HCT116 (cell line): ENCODE results near the gene CLEC19A. TPM values are rescaled to one million over a fixed set of nuclear protein-coding genes. Genes with fewer than 3 reads are reported as not detected.

Experiments used
- ATAC-seq: fragments of 200-7000 bp; cut with Tn5 transposase; 2 replicates; pipeline ENCODE4 v1.9.1; 2020; ENCODE audit warnings: mild to moderate bottlenecking, moderate library complexity
- BruUV-seq: library from RNA; stranded (reverse); fragments of 400-500 nt; replicated peaks from 2 replicates; lab custom pipeline; 2021; lab: Mats Ljungman, UMichigan
- CTCF ChIA-PET: fragments of 300-600 bp; sonication (Branson Sonifier 250); formaldehyde crosslinking; loops from one replicate; lab custom pipeline; 2021; ENCODE audit warnings: antibody characterized with exemption; lab: Charles Lee
- POLR2A ChIA-PET: fragments of 300-600, 350-600 bp; sonication (Branson Sonifier 250); formaldehyde crosslinking; loops from one replicate; lab custom pipeline; 2021; ENCODE audit warnings: antibody characterized with exemption; lab: Charles Lee
- RAD21 ChIA-PET, 2 experiments: fragments of 300-600 bp; sonication (Branson Sonifier 250); formaldehyde crosslinking; loops; one replicate each; lab custom pipeline; 2023; ENCODE audit warnings: low total read pairs in 2 of 2; ENCODE audit not compliant: uncharacterized antibody in 2 of 2, unreplicated experiment in 2 of 2, low non-redundant PET in 1 of 2; lab: Charles Lee
- DNase-seq: peaks from one replicate; pipeline ENCODE4 v3.0.0-alpha.2; 2010; ENCODE audit warnings: low read depth, low spot score
- H2AFZ ChIP-seq: fragments of 200-600 bp; shearing (Covaris generic), sonication (generic); 2 replicates; pipeline ENCODE4 v1.6.1; 2017; ENCODE audit warnings: low read depth, mixed run types, mixed read lengths, antibody characterized with exemption, low read length; ENCODE audit not compliant: poor library complexity, severe bottlenecking
- H3K27ac ChIP-seq: 2 replicates; pipeline ENCODE4 v1.5.1; 2012; ENCODE audit warnings: low read depth, low read length
- H3K27me3 ChIP-seq: fragments of 200-600 bp; sonication (generic); 2 replicates; pipeline ENCODE4 v1.6.1; 2016; ENCODE audit warnings: mixed run types, low read length, mixed read lengths; ENCODE audit not compliant: insufficient read depth
- H3K36me3 ChIP-seq, 2 experiments: fragments of 200-500 bp in 1 of 2; fragments of 200-600 bp in 1 of 2; sonication (Bioruptor generic) in 1 of 2; sonication (generic) in 1 of 2; 2 replicates each; pipeline versions ENCODE4 v1.5.1 to v1.6.1; 2014 to 2016; ENCODE audit warnings: low read length in 2 of 2, inconsistent platforms in 1 of 2, mixed read lengths in 1 of 2, mixed run types in 1 of 2; ENCODE audit not compliant: insufficient read depth in 2 of 2, control insufficient read depth in 1 of 2
- H3K4me1 ChIP-seq, 2 experiments: fragments of 200-600 bp in 1 of 2; sonication (generic) in 1 of 2; 2 replicates each; pipeline versions ENCODE4 v1.5.1 to v1.6.1; 2012 to 2017; ENCODE audit warnings: low read length in 2 of 2, inconsistent platforms in 1 of 2, mild to moderate bottlenecking in 1 of 2, mixed read lengths in 1 of 2, mixed run types in 1 of 2, moderate library complexity in 1 of 2; ENCODE audit not compliant: insufficient read depth in 2 of 2, control insufficient read depth in 1 of 2
- H3K4me2 ChIP-seq: fragments of 200-600 bp; sonication (generic); 2 replicates; pipeline ENCODE4 v1.6.1; 2017; ENCODE audit warnings: mixed run types, low read length, mixed read lengths
- H3K4me3 ChIP-seq, 2 experiments: fragments of 200-600 bp in 1 of 2; sonication (generic) in 1 of 2; replicated peaks in 1 of 2; 2 replicates each; pipeline ENCODE4 v1.5.1; 2011 to 2016; ENCODE audit warnings: low read length in 2 of 2, control low read depth in 1 of 2, low read depth in 1 of 2, mild to moderate bottlenecking in 1 of 2, mixed read lengths in 1 of 2, mixed run types in 1 of 2
- H3K79me2 ChIP-seq: fragments of 200-600 bp; sonication (generic); 2 replicates; pipeline ENCODE4 v1.6.1; 2017; ENCODE audit warnings: mild to moderate bottlenecking, mixed run types, low read length, moderate library complexity, mixed read lengths; ENCODE audit not compliant: insufficient read depth
- H3K9ac ChIP-seq: fragments of 200-600 bp; sonication (generic); 2 replicates; pipeline ENCODE4 v1.6.1; 2016; ENCODE audit warnings: low read length, mixed read lengths
- H3K9me2 ChIP-seq: fragments of 200-600 bp; sonication (generic), shearing (Covaris generic); 2 replicates; pipeline ENCODE4 v1.6.1; 2017; ENCODE audit warnings: mixed run types, mild to moderate bottlenecking, moderate library complexity; ENCODE audit not compliant: insufficient read depth
- H3K9me3 ChIP-seq, 2 experiments: fragments of 200-500 bp in 1 of 2; fragments of 200-600 bp in 1 of 2; sonication (Bioruptor generic) in 1 of 2; sonication (generic) in 1 of 2; 2 replicates each; pipeline ENCODE4 v1.6.1; 2014 to 2017; ENCODE audit warnings: low read length in 2 of 2, mixed read lengths in 2 of 2, inconsistent platforms in 1 of 2, low read depth in 1 of 2, mild to moderate bottlenecking in 1 of 2, mixed run types in 1 of 2, moderate library complexity in 1 of 2; ENCODE audit not compliant: control insufficient read depth in 1 of 2, insufficient read depth in 1 of 2
- H4K20me1 ChIP-seq: fragments of 200-600 bp; sonication (generic), shearing (Covaris generic); 2 replicates; pipeline ENCODE4 v1.6.1; 2017; ENCODE audit warnings: mixed run types, mild to moderate bottlenecking, moderate library complexity; ENCODE audit not compliant: insufficient read depth
- CEBPB ChIP-seq: IDR thresholded peaks from 2 replicates; pipeline ENCODE4 v1.6.1; 2012; ENCODE audit warnings: low read depth
- ELF1 ChIP-seq: IDR thresholded peaks from 2 replicates; pipeline ENCODE4 v1.6.1; 2012; ENCODE audit warnings: low read depth, borderline replicate concordance
- FOSL1 ChIP-seq: IDR thresholded peaks from 2 replicates; pipeline ENCODE4 v1.6.1; 2012; ENCODE audit warnings: low read depth
- JUND ChIP-seq: IDR thresholded peaks from 2 replicates; pipeline ENCODE4 v1.6.1; 2012
- POLR2AphosphoS5 ChIP-seq: IDR thresholded peaks from 2 replicates; pipeline ENCODE4 v1.6.1; 2011; ENCODE audit warnings: mild to moderate bottlenecking, low read depth, low read length, moderate library complexity
- SP1 ChIP-seq: IDR thresholded peaks from 2 replicates; pipeline ENCODE4 v1.6.1; 2012; ENCODE audit warnings: low read depth
- SRF ChIP-seq: IDR thresholded peaks from 2 replicates; pipeline ENCODE4 v1.6.1; 2012; ENCODE audit warnings: low read depth
- YY1 ChIP-seq: IDR thresholded peaks from 2 replicates; pipeline ENCODE4 v1.6.1; 2011; ENCODE audit warnings: low read length, low read depth, moderate library complexity, mild to moderate bottlenecking; ENCODE audit not compliant: insufficient replicate concordance; ENCODE audit errors: extremely low read depth
- intact Hi-C: fragments of 100-400 bp; cut with micrococcal nuclease; formaldehyde crosslinking; loops from 2 replicates; pipeline ENCODE4 v1.10.0; 2022
- total RNA-seq: library from RNA; stranded (reverse); gene quantifications from one replicate; pipeline ENCODE4 v1.2.1, GENCODE V29; 2021; ENCODE audit not compliant: unreplicated experiment
- TF ChIP-seq, protein P1 (sequence below), 3 experiments: fragments of 200-600 bp in 1 of 3; sonication (generic) in 1 of 3; IDR thresholded peaks in 2 of 3; conservative IDR thresholded peaks in 1 of 3; 2 replicates each; pipeline ENCODE4 v1.5.1; 2012 to 2017; ENCODE audit warnings: low read depth in 2 of 3, low read length in 2 of 3, antibody characterized with exemption in 1 of 3, borderline replicate concordance in 1 of 3, control low read depth in 1 of 3, mild to moderate bottlenecking in 1 of 3, mixed read lengths in 1 of 3, mixed run types in 1 of 3, moderate library complexity in 1 of 3; ENCODE audit not compliant: insufficient read depth in 1 of 3
- TF ChIP-seq, protein P2 (sequence below): IDR thresholded peaks from 2 replicates; pipeline ENCODE4 v1.6.1; 2011; ENCODE audit warnings: mild to moderate bottlenecking, low read length, moderate library complexity; ENCODE audit not compliant: insufficient replicate concordance; ENCODE audit errors: extremely low read depth

The CLEC19A gene
- total RNA-seq, 1 experiment from 2014 or later, result not detected

DNA sequence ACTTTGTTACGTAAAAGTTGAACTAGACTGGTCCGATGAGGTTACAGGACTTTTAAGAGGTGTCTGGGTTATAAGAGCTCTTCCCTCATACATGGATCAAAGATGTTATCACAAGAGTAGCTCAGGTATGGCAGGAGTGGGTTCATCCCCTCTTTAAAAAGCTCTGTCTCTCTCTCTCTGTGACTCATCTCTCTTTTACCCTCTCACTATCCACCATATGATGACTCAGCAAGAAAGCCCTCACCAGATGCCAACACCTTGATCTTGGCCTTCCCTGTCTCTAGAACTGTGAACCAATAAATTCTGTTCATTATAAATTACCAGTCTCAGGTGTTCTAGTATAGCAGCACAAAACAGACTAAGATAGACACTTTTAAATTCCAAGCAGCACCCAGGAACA, 1.9 kb upstream of the CLEC19A start:
- RAD21 ChIA-PET, result interaction anchor here in 1 of 2 experiments (0.6 kb wide), 1 partner anchor 219 kb away, joined by 3 read pairs; no protein-coding TSS in a partner anchor
- Histone ChIP-seq H3K79me2 (no peaks in the 10 kb centered on the region), H3K36me3 (no peaks in the 10 kb centered on the region), H3K4me1 (peaks cover 32 to 40% of the 10 kb centered on the region in 2 experiments), H3K4me3 (no peak overlapping the region), H3K4me2 (peak overlapping the region; percentile 59), H2AFZ (peak overlapping the region; percentile 10), H3K27ac (peak overlapping the region; percentile 51; the same call in 1 of the 2 replicates), H3K27me3 (no peaks in the 10 kb centered on the region), H4K20me1 (no peaks in the 10 kb centered on the region), H3K9ac (no peak overlapping the region), H3K9me3 (no peaks in the 10 kb centered on the region), H3K9me2 (no peaks in the 10 kb centered on the region)
- ATAC-seq, result peak; percentile 59
- intact Hi-C loops, result no loop called here
- POLR2A ChIA-PET, result no interaction called here
- CTCF ChIA-PET, result no interaction called here
- no TSS peak for BruUV-seq
- DNase-seq, result no peak
- no peak for TF ChIP-seq POLR2AphosphoS5
- TF ChIP-seq, protein P1, sequence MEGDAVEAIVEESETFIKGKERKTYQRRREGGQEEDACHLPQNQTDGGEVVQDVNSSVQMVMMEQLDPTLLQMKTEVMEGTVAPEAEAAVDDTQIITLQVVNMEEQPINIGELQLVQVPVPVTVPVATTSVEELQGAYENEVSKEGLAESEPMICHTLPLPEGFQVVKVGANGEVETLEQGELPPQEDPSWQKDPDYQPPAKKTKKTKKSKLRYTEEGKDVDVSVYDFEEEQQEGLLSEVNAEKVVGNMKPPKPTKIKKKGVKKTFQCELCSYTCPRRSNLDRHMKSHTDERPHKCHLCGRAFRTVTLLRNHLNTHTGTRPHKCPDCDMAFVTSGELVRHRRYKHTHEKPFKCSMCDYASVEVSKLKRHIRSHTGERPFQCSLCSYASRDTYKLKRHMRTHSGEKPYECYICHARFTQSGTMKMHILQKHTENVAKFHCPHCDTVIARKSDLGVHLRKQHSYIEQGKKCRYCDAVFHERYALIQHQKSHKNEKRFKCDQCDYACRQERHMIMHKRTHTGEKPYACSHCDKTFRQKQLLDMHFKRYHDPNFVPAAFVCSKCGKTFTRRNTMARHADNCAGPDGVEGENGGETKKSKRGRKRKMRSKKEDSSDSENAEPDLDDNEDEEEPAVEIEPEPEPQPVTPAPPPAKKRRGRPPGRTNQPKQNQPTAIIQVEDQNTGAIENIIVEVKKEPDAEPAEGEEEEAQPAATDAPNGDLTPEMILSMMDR (IDR thresholded peaks at IDR 0.05 in 2 of 3, conservative IDR thresholded peaks at IDR 0.05 in 1 of 3; ENCODE audit: borderline replicate concordance in 1 of 3, insufficient read depth in 1 of 3, low read depth in 2 of 3, low read length in 2 of 3), result no peak
- peak; percentile 49; the same call in 1 of the 2 replicates for TF ChIP-seq JUND
- no peak for TF ChIP-seq YY1
- TF ChIP-seq FOSL1, result peak; percentile 56; the same call in 1 of the 2 replicates
- TF ChIP-seq, protein P2, sequence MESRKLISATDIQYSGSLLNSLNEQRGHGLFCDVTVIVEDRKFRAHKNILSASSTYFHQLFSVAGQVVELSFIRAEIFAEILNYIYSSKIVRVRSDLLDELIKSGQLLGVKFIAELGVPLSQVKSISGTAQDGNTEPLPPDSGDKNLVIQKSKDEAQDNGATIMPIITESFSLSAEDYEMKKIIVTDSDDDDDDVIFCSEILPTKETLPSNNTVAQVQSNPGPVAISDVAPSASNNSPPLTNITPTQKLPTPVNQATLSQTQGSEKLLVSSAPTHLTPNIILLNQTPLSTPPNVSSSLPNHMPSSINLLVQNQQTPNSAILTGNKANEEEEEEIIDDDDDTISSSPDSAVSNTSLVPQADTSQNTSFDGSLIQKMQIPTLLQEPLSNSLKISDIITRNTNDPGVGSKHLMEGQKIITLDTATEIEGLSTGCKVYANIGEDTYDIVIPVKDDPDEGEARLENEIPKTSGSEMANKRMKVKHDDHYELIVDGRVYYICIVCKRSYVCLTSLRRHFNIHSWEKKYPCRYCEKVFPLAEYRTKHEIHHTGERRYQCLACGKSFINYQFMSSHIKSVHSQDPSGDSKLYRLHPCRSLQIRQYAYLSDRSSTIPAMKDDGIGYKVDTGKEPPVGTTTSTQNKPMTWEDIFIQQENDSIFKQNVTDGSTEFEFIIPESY, result no peak
- no peak for TF ChIP-seq CEBPB
- no peak for TF ChIP-seq SP1
- TF ChIP-seq ELF1, result no peak
- TF ChIP-seq SRF, result peak; percentile 37; the same call in 1 of the 2 replicates
